Sciatic nerve (tissue), 2 donors: ENCODE data around the gene NTM. TPM values are rescaled to one million over a fixed set of nuclear protein-coding genes. Genes with fewer than 3 reads are reported as not detected.
A peak's percentile ranks its signal among the peaks of the same experiment; 100 is the strongest.

Source experiments
- ATAC-seq: fragments of 200-7000 bp; cut with Tn5 transposase; one replicate; pipeline ENCODE4 v1.9.1; 2020; ENCODE audit warnings: mild to moderate bottlenecking, moderate library complexity
- DNase-seq: peaks from one replicate; pipeline ENCODE4 v3.0.0-alpha.2; 2020; ENCODE audit warnings: low spot score
- intact Hi-C: fragments of 100-400 bp; cut with DNase I; formaldehyde crosslinking; loops from one replicate; pipeline ENCODE4 v1.14.2; 2022
- total RNA-seq: library from RNA; stranded (reverse); fragmentation: NEBNext Ultra II Directional; extraction: Animal tissue kit (Norgen Biotek cat#: 25700); gene quantifications from one replicate; pipeline ENCODE4 v1.2.1, GENCODE V29; 2021
- donor health status: DM: no; HTN: no; CAD: no.
- donor health status: DM: no; HTN: no; CAD: no.

NTM gene
- total RNA-seq, 1 donor from 2014 or later, result 19.5 TPM

GRCh38 chr11:131649856-131650255, 279.4 kb downstream of the NTM start:
- ATAC-seq (no peak), DNase-seq (no peak)
- intact Hi-C loops, result no loop called here

GRCh38 chr11:131652231-131652630, 281.8 kb downstream of the NTM start:
- ATAC-seq, result no peak
- intact Hi-C loops, result no loop called here

GRCh38 chr11:131653260-131653659, 282.8 kb downstream of the NTM start:
- intact Hi-C loops, result no loop called here
- no peak for DNase-seq
- no peak for ATAC-seq

More at GRCh38 chr11:131652231-131652630, 281.8 kb downstream of the NTM start:
- DNase-seq, result no peak

GRCh38 chr11:131654849-131655248, 284.4 kb downstream of the NTM start:
- intact Hi-C loops, result no loop called here
- no peak for DNase-seq
- no peak for ATAC-seq

- intact Hi-C loops, result no loop called here
- ATAC-seq, result no peak
- DNase-seq, result no peak
These were observed 285.9 kb downstream of the NTM start for GRCh38 chr11:131656179-131656838.

GRCh38 chr11:131656839-131657211, 286.4 kb downstream of the NTM start:
- intact Hi-C loops, result no loop called here
- DNase-seq (no peak), ATAC-seq (no peak)

- ATAC-seq, result no peak
- DNase-seq, result no peak
- intact Hi-C loops, result no loop called here
These were observed 288.0 kb downstream of the NTM start for GRCh38 chr11:131658414-131658813.

- peak; percentile 0 for DNase-seq
- intact Hi-C loops, result no loop called here
- ATAC-seq, result no peak
These were observed 288.5 kb downstream of the NTM start for GRCh38 chr11:131658952-131659351.

- no peak for ATAC-seq
- intact Hi-C loops, result no loop called here
- peak; percentile 26 for DNase-seq
These were observed 289.5 kb downstream of the NTM start for GRCh38 chr11:131659931-131660330.

GRCh38 chr11:131661132-131661531, 290.7 kb downstream of the NTM start:
- DNase-seq (no peak), ATAC-seq (no peak)
- intact Hi-C loops, result no loop called here

GRCh38 chr11:131662317-131662972, 292.0 kb downstream of the NTM start:
- intact Hi-C loops, result no loop called here
- DNase-seq (peak; percentile 36), ATAC-seq (no peak)

GRCh38 chr11:131662993-131663392, 292.6 kb downstream of the NTM start:
- no peak for ATAC-seq
- DNase-seq, result no peak
- intact Hi-C loops, result no loop called here

- peak; percentile 60 for DNase-seq
- intact Hi-C loops, result no loop called here
- peak; percentile 78 for ATAC-seq
These were observed 293.2 kb downstream of the NTM start for GRCh38 chr11:131663405-131664200.

- ATAC-seq (no peak), DNase-seq (no peak)
- intact Hi-C loops, result no loop called here
These were observed 293.9 kb downstream of the NTM start for GRCh38 chr11:131664293-131664692.

GRCh38 chr11:131664816-131665215, 294.4 kb downstream of the NTM start:
- DNase-seq (peak; percentile 21), ATAC-seq (no peak)
- intact Hi-C loops, result no loop called here

- DNase-seq (peak; percentile 32), ATAC-seq (no peak)
- intact Hi-C loops, result no loop called here
These were observed 295.0 kb downstream of the NTM start for GRCh38 chr11:131665344-131665968.

- ATAC-seq (no peak), DNase-seq (peak; percentile 17)
- intact Hi-C loops, result no loop called here
These were observed 295.6 kb downstream of the NTM start for GRCh38 chr11:131666006-131666405.

- intact Hi-C loops, result no loop called here
- ATAC-seq (no peak), DNase-seq (peak; percentile 26)
These were observed 296.2 kb downstream of the NTM start for GRCh38 chr11:131666617-131667016.

- intact Hi-C loops, result no loop called here
- DNase-seq (peak; percentile 19), ATAC-seq (no peak)
These were observed 297.2 kb downstream of the NTM start for GRCh38 chr11:131667566-131667965.
